Hepatocyte (in vitro differentiated cells): Measurements from ENCODE around the gene ANKLE2. TPM values are rescaled to one million over a fixed set of nuclear protein-coding genes. Genes with fewer than 3 reads are reported as not detected.

Source experiments
- DNase-seq: peaks from one replicate; pipeline ENCODE4 v3.0.0-alpha.2; 2016; ENCODE audit warnings: low spot score
- H2AFZ ChIP-seq: fragments of 200-600 bp; sonication (generic); 2 replicates; pipeline ENCODE4 v1.6.0; 2016; ENCODE audit warnings: antibody characterized with exemption, mild to moderate bottlenecking
- H3K27ac ChIP-seq: fragments of 200-600 bp; sonication (generic); 2 replicates; pipeline ENCODE4 v1.5.1; 2016; ENCODE audit warnings: mild to moderate bottlenecking
- H3K27me3 ChIP-seq: fragments of 200-600 bp; sonication (generic); 2 replicates; pipeline ENCODE4 v1.6.1; 2016
- H3K36me3 ChIP-seq: fragments of 200-600 bp; sonication (generic); replicated peaks from 2 replicates; pipeline ENCODE4 v1.5.1; 2016; ENCODE audit warnings: low read depth; ENCODE audit not compliant: insufficient read depth
- H3K4me1 ChIP-seq: fragments of 200-600 bp; sonication (generic); 2 replicates; pipeline ENCODE4 v1.5.1; 2016; ENCODE audit warnings: mild to moderate bottlenecking, moderate library complexity; ENCODE audit not compliant: insufficient read depth
- H3K4me2 ChIP-seq: fragments of 200-600 bp; sonication (generic); 2 replicates; pipeline ENCODE4 v1.6.0; 2016
- H3K4me3 ChIP-seq: fragments of 200-600 bp; sonication (generic); 2 replicates; pipeline ENCODE4 v1.5.1; 2016; ENCODE audit warnings: mild to moderate bottlenecking
- H3K79me2 ChIP-seq: fragments of 200-600 bp; sonication (generic); 2 replicates; pipeline ENCODE4 v1.6.0; 2017; ENCODE audit warnings: mild to moderate bottlenecking
- H3K9me2 ChIP-seq: fragments of 200-600 bp; sonication (generic); replicated peaks from 2 replicates; pipeline ENCODE4 v1.6.0; 2017; ENCODE audit warnings: mild to moderate bottlenecking; ENCODE audit not compliant: insufficient read depth
- H3K9me3 ChIP-seq: fragments of 200-600 bp; sonication (generic); 2 replicates; pipeline ENCODE4 v1.5.1; 2016; ENCODE audit warnings: low read depth, mild to moderate bottlenecking
- H4K20me1 ChIP-seq: fragments of 200-600 bp; sonication (generic); 2 replicates; pipeline ENCODE4 v1.6.0; 2016; ENCODE audit warnings: mild to moderate bottlenecking; ENCODE audit not compliant: insufficient read depth, poor library complexity, severe bottlenecking
- CTCF ChIP-seq: fragments of 200-600 bp; sonication (generic); IDR thresholded peaks from 2 replicates; pipeline ENCODE4 v1.5.1; 2016; ENCODE audit warnings: antibody characterized with exemption, mild to moderate bottlenecking; ENCODE audit not compliant: poor library complexity
- EZH2 ChIP-seq: fragments of 200-600 bp; sonication (generic); IDR thresholded peaks from 2 replicates; pipeline ENCODE4 v1.6.1; 2016; ENCODE audit warnings: antibody characterized with exemption, mild to moderate bottlenecking, borderline replicate concordance
- EZH2phosphoT487 ChIP-seq: fragments of 200-600 bp; sonication (generic); IDR thresholded peaks from one replicate; pipeline ENCODE4 v1.6.1; 2018; ENCODE audit warnings: antibody characterized with exemption, mild to moderate bottlenecking, low read depth, moderate library complexity; ENCODE audit not compliant: unreplicated experiment, severe bottlenecking
- WGBS: methylation state at CpG from one replicate; pipeline ENCODE4 v1.1.6; 2016; ENCODE audit warnings: low lambda C conversion rate; ENCODE audit errors: missing lambda C conversion rate; 5-methylcytosine and 5-hydroxymethylcytosine counted together
- polyA plus RNA-seq: library from polyadenylated mRNA; unstranded; fragments of >200 nt; fragmentation: Nextera tagmentation; extraction: Ambion mirVana; gene quantifications from 2 replicates; pipeline ENCODE4 v1.2.1, GENCODE V29; 2016
- total RNA-seq: library from RNA; depleted of rRNA; stranded (reverse); fragments of >200 nt; gene quantifications from 2 replicates; pipeline ENCODE4 v1.2.3, GENCODE V29; 2014

The ANKLE2 gene
- total and polyA plus RNA-seq, 2 experiments from 2014 or later: 45.3 to 70.3 TPM

- H2AFZ ChIP-seq: no peak overlapping the region
- no peak overlapping the region for H3K4me2 ChIP-seq
- no peak for DNase-seq
- TF ChIP-seq EZH2 (no peak), CTCF (no peak)
- no peaks in the 10 kb centered on the region for H3K27me3 ChIP-seq
- H3K9me3 ChIP-seq: no peaks in the 10 kb centered on the region
- no peaks in the 10 kb centered on the region for H3K4me1 ChIP-seq
- no peak overlapping the region for H3K27ac ChIP-seq
- no peaks in the 10 kb centered on the region for H3K36me3 ChIP-seq
- 98% methylated on average over 8 of the region's 15 CpGs for WGBS
- H3K4me3 ChIP-seq: no peak overlapping the region
- H3K9me2 ChIP-seq: no peaks in the 10 kb centered on the region
- no peaks in the 10 kb centered on the region for H3K79me2 ChIP-seq
- peaks cover 4% of the 10 kb centered on the region for H4K20me1 ChIP-seq
Measured at GRCh38 chr12:132787877-132788276, 26.2 kb upstream of the ANKLE2 start.

GRCh38 chr12:132786192-132786591 lies 24.6 kb upstream of the ANKLE2 start:
- no peak overlapping the region for H2AFZ ChIP-seq
- H3K4me3 ChIP-seq: no peak overlapping the region
- no peaks in the 10 kb centered on the region for H3K9me3 ChIP-seq
- peaks cover 3% of the 10 kb centered on the region for H4K20me1 ChIP-seq
- no peak overlapping the region for H3K27ac ChIP-seq
- no peaks in the 10 kb centered on the region for H3K9me2 ChIP-seq
- 98% methylated on average over 20 of the region's 21 CpGs for WGBS
- H3K4me1 ChIP-seq: no peaks in the 10 kb centered on the region
- H3K79me2 ChIP-seq: no peaks in the 10 kb centered on the region
- H3K27me3 ChIP-seq: no peaks in the 10 kb centered on the region
- H3K4me2 ChIP-seq: no peak overlapping the region
- TF ChIP-seq EZH2: no peak
- no peak for DNase-seq
- H3K36me3 ChIP-seq: no peaks in the 10 kb centered on the region

GRCh38 chr12:132784580-132784979 lies 22.9 kb upstream of the ANKLE2 start:
- no peaks in the 10 kb centered on the region for H4K20me1 ChIP-seq
- TF ChIP-seq CTCF (no peak), EZH2phosphoT487 (no peak), EZH2 (no peak)
- H2AFZ ChIP-seq: no peak overlapping the region
- H3K4me3 ChIP-seq: no peak overlapping the region
- H3K4me1 ChIP-seq: no peaks in the 10 kb centered on the region
- H3K9me2 ChIP-seq: no peaks in the 10 kb centered on the region
- H3K36me3 ChIP-seq: no peaks in the 10 kb centered on the region
- H3K27me3 ChIP-seq: no peaks in the 10 kb centered on the region
- 93% methylated on average over 9 of the region's 9 CpGs for WGBS
- no peaks in the 10 kb centered on the region for H3K9me3 ChIP-seq
- H3K4me2 ChIP-seq: no peak overlapping the region
- DNase-seq: no peak
- H3K27ac ChIP-seq: no peak overlapping the region
- H3K79me2 ChIP-seq: no peaks in the 10 kb centered on the region

GRCh38 chr12:132783917-132784531 lies 22.4 kb upstream of the ANKLE2 start:
- no peak for DNase-seq
- Histone ChIP-seq H3K27me3 (no peaks in the 10 kb centered on the region), H3K9me3 (no peaks in the 10 kb centered on the region), H3K36me3 (no peaks in the 10 kb centered on the region), H2AFZ (no peak overlapping the region), H3K9me2 (no peaks in the 10 kb centered on the region), H3K4me1 (no peaks in the 10 kb centered on the region), H3K27ac (no peak overlapping the region), H4K20me1 (no peaks in the 10 kb centered on the region), H3K4me2 (no peak overlapping the region), H3K79me2 (no peaks in the 10 kb centered on the region), H3K4me3 (no peak overlapping the region)
- TF ChIP-seq EZH2 (no peak), EZH2phosphoT487 (no peak), CTCF (no peak)
- 96% methylated on average over 21 of the region's 22 CpGs for WGBS
